Measurements from ENCODE around the gene PET100. TPM values are rescaled to one million over a fixed set of nuclear protein-coding genes. Genes with fewer than 3 reads are reported as not detected.

The PET100 gene
- total RNA-seq, 1 experiment from 2014 or later, result 126 TPM

DNA sequence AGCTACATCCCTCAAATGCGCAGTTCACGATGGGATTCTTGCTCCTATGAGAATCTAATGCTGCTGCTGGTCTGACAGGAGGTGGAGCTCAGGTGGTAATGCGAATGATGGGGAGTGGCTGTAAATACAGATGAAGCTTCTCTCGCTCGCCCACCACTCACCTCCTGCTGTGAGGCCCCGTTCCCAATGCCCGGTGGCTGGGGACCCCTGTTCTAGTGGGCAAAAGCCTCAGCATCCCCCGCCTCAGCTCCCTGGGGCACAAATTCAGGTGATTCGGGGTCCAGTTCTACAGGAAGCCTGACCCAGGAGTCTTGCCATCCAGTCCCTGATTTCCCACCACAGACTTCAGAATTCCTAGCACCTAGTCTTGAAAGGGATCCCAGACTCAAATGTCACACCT is 42.9 kb downstream of the PET100 start:
- ATAC-seq (no peak), DNase-seq (ENCODE audit: low read depth, low spot score) (no peak)
- H3K9me3 ChIP-seq (ENCODE audit: control insufficient read depth in 1 of 2, insufficient read depth in 1 of 2, low read depth in 1 of 2, low read length in 2 of 2), result peaks cover 0 to 3% of the 10 kb centered on the region in 2 experiments; a peak in 1 of 4 replicates
- POLR2A ChIA-PET, result no interaction called here
- H3K27ac ChIP-seq (ENCODE audit: low read depth, low read length), result no peak overlapping the region
- H3K36me3 ChIP-seq (ENCODE audit: control insufficient read depth in 1 of 2, insufficient read depth in 2 of 2, low read length in 2 of 2), result no peaks in the 10 kb centered on the region
- H3K9me2 ChIP-seq (ENCODE audit: insufficient read depth), result no peaks in the 10 kb centered on the region
- CTCF ChIA-PET, result no interaction called here
- intact Hi-C loops (cut with micrococcal nuclease), result no loop called here
- H2AFZ ChIP-seq (ENCODE audit: low read depth, low read length, poor library complexity, severe bottlenecking), result no peak overlapping the region
- TF ChIP-seq, protein P1, sequence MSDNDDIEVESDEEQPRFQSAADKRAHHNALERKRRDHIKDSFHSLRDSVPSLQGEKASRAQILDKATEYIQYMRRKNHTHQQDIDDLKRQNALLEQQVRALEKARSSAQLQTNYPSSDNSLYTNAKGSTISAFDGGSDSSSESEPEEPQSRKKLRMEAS (IDR thresholded peaks at IDR 0.05), result no peak
- TF ChIP-seq FOSL1 (IDR thresholded peaks at IDR 0.05; ENCODE audit: low read depth) (no peak), JUND (IDR thresholded peaks at IDR 0.05) (no peak), SRF (IDR thresholded peaks at IDR 0.05; ENCODE audit: low read depth) (no peak), SP1 (IDR thresholded peaks at IDR 0.05; ENCODE audit: low read depth) (no peak), EZH2phosphoT487 (IDR thresholded peaks at IDR 0.05; ENCODE audit: borderline replicate concordance) (no peak), ZNF274 (IDR thresholded peaks at IDR 0.05; ENCODE audit: low read depth, low read length) (no peak), SIN3A (IDR thresholded peaks at IDR 0.05; ENCODE audit: low read depth) (no peak), TCF7L2 (IDR thresholded peaks at IDR 0.05; ENCODE audit: borderline replicate concordance, extremely low read depth, insufficient read depth, insufficient read length) (no peak), ZFX (IDR thresholded peaks at IDR 0.05) (no peak), YY1 (IDR thresholded peaks at IDR 0.05; ENCODE audit: extremely low read depth, insufficient replicate concordance, low read depth, low read length) (no peak), CBX3 (IDR thresholded peaks at IDR 0.05; ENCODE audit: low read depth) (no peak), RAD21 (IDR thresholded peaks at IDR 0.05; ENCODE audit: low read depth) (no peak), ELF1 (IDR thresholded peaks at IDR 0.05; ENCODE audit: borderline replicate concordance, low read depth) (no peak), POLR2A (IDR thresholded peaks at IDR 0.05; ENCODE audit: borderline replicate concordance, extremely low read depth, insufficient read depth, insufficient read length) (no peak)
- TF ChIP-seq, protein P2, sequence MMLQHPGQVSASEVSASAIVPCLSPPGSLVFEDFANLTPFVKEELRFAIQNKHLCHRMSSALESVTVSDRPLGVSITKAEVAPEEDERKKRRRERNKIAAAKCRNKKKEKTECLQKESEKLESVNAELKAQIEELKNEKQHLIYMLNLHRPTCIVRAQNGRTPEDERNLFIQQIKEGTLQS (IDR thresholded peaks at IDR 0.05), result no peak
- TF ChIP-seq, protein P3, sequence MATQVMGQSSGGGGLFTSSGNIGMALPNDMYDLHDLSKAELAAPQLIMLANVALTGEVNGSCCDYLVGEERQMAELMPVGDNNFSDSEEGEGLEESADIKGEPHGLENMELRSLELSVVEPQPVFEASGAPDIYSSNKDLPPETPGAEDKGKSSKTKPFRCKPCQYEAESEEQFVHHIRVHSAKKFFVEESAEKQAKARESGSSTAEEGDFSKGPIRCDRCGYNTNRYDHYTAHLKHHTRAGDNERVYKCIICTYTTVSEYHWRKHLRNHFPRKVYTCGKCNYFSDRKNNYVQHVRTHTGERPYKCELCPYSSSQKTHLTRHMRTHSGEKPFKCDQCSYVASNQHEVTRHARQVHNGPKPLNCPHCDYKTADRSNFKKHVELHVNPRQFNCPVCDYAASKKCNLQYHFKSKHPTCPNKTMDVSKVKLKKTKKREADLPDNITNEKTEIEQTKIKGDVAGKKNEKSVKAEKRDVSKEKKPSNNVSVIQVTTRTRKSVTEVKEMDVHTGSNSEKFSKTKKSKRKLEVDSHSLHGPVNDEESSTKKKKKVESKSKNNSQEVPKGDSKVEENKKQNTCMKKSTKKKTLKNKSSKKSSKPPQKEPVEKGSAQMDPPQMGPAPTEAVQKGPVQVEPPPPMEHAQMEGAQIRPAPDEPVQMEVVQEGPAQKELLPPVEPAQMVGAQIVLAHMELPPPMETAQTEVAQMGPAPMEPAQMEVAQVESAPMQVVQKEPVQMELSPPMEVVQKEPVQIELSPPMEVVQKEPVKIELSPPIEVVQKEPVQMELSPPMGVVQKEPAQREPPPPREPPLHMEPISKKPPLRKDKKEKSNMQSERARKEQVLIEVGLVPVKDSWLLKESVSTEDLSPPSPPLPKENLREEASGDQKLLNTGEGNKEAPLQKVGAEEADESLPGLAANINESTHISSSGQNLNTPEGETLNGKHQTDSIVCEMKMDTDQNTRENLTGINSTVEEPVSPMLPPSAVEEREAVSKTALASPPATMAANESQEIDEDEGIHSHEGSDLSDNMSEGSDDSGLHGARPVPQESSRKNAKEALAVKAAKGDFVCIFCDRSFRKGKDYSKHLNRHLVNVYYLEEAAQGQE (IDR thresholded peaks at IDR 0.05; ENCODE audit: low read depth), result no peak
- TF ChIP-seq, protein P4, sequence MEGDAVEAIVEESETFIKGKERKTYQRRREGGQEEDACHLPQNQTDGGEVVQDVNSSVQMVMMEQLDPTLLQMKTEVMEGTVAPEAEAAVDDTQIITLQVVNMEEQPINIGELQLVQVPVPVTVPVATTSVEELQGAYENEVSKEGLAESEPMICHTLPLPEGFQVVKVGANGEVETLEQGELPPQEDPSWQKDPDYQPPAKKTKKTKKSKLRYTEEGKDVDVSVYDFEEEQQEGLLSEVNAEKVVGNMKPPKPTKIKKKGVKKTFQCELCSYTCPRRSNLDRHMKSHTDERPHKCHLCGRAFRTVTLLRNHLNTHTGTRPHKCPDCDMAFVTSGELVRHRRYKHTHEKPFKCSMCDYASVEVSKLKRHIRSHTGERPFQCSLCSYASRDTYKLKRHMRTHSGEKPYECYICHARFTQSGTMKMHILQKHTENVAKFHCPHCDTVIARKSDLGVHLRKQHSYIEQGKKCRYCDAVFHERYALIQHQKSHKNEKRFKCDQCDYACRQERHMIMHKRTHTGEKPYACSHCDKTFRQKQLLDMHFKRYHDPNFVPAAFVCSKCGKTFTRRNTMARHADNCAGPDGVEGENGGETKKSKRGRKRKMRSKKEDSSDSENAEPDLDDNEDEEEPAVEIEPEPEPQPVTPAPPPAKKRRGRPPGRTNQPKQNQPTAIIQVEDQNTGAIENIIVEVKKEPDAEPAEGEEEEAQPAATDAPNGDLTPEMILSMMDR (IDR thresholded peaks at IDR 0.05 in 2 of 3, conservative IDR thresholded peaks at IDR 0.05 in 1 of 3; ENCODE audit: borderline replicate concordance in 1 of 3, insufficient read depth in 1 of 3, low read depth in 2 of 3, low read length in 2 of 3), result no peak
- no TSS peak for BruUV-seq (replicated peaks)
- H3K4me2 ChIP-seq (ENCODE audit: low read length), result no peak overlapping the region
- no peak overlapping the region for H3K4me3 ChIP-seq (replicated peaks in 1 of 2; ENCODE audit: low read depth in 1 of 2, low read length in 2 of 2)
- no peaks in the 10 kb centered on the region for H3K79me2 ChIP-seq (ENCODE audit: insufficient read depth, low read length)
- RAD21 ChIA-PET (ENCODE audit: low non-redundant PET in 1 of 2, low total read pairs in 2 of 2, uncharacterized antibody in 2 of 2, unreplicated experiment in 2 of 2), result no interaction called here
- H4K20me1 ChIP-seq (ENCODE audit: insufficient read depth), result no peaks in the 10 kb centered on the region
- H3K9ac ChIP-seq (ENCODE audit: low read length), result no peak overlapping the region
- peaks cover 3 to 10% of the 10 kb centered on the region in 2 experiments; a peak in 3 of 4 replicates for H3K4me1 ChIP-seq (ENCODE audit: control insufficient read depth in 1 of 2, insufficient read depth in 2 of 2, low read length in 2 of 2)
- no peaks in the 10 kb centered on the region for H3K27me3 ChIP-seq (ENCODE audit: insufficient read depth, low read length)
